Endometrial microvascular endothelial cells (primary cell): ENCODE measurements around the gene DYNC1LI1. TPM values are rescaled to one million over a fixed set of nuclear protein-coding genes. Genes with fewer than 3 reads are reported as not detected.
"Not testable (repeated sequence)": the region's sequence is repeated elsewhere in the genome, so short reads cannot be mapped to it uniquely, and the experiment has no call there.

Experiments used
- in situ Hi-C: cut with HindIII; loops from 2 replicates; pipeline ENCODE4 v1.10.0; 2017; ENCODE audit warnings: low sequenced_read_pairs, low pct_unique_long_range_greater_than_20kb; ENCODE audit errors: inconsistent ontology term
- total RNA-seq: library from RNA; depleted of rRNA; stranded (reverse); fragments of >200 nt; gene quantifications from one replicate; pipeline ENCODE4 v1.2.3, GENCODE V29; 2015; ENCODE audit errors: inconsistent ontology term

DYNC1LI1 gene
- total RNA-seq, 1 donor from 2014 or later: 41.3 TPM

DNA sequence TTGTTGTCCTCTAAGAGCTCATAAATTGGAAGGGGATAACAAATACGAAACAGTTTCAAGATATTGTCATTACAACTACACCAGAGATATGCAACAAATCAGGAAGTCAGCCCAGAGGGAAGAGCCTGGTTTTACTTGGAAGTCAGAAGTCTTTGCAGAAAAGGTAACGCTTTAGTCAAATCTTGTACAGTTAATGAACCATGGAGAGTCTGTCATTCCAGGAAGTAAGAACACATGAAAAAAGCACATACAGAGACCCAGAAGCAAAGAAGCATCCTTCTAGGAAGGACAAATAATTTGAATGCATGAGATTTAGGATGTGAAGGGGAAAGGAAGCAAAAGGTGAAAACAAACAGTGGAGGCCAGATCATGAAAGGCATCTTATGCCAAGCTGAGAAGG is 19.6 kb downstream of the DYNC1LI1 start:
- in situ Hi-C loops: no loop called here

DNA sequence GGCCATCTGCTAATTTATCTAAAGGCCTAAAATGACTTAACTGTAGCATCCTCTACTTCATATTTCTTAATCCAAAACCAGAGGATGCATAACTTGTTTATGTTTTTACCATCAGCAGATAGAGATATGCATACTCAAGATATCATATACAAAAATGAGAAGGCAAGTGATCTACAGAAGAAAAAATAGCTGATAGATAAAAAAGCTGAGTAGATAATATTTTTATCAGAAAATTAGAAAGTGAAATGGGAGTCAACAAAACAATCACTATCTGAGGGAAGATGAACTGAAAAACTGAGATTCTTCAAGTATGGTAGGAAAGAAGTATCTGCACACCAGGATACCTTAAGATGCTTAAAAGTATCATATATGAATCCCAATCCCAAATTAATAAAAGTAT is 25.4 kb downstream of the DYNC1LI1 start:
- in situ Hi-C loops: no loop called here

DNA sequence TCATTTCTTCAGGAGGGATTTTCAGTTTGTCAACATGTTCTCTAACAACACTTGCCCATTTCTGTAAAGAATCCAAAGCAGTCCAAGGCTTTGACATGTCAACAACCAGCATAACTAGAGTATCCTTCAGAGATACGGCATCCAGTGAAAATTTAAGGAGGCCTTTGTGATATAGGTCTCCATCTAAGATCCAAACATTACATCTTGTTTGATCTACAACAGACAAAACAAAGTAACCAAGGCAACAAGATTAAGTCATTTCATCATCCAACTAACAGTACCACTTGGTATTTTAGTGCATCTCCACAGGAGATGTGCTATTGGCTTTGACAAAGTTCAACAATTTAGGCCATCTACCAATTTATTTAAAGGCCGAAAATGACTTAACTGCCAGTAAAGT is 25.8 kb downstream of the DYNC1LI1 start:
- in situ Hi-C loops: no loop called here

DNA sequence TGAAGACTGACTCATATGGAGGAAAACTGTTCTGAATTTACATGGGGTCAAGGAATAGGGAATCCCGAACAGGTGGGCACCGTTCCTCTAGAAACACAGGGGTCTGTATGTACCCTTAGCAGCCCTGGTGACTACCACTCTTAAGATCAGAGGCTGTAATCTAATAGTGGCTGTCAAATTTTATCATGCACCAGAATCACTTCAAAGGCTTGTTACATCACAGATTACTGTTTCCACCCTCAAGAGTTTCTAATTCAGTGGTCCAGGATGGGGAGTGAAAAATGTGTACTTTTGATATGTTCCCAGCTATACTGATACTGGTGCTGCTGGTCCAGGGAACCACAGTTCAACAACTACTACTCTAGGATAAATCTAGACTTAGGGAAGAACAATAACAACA is 27.9 kb downstream of the DYNC1LI1 start:
- in situ Hi-C loops: no loop called here

DNA sequence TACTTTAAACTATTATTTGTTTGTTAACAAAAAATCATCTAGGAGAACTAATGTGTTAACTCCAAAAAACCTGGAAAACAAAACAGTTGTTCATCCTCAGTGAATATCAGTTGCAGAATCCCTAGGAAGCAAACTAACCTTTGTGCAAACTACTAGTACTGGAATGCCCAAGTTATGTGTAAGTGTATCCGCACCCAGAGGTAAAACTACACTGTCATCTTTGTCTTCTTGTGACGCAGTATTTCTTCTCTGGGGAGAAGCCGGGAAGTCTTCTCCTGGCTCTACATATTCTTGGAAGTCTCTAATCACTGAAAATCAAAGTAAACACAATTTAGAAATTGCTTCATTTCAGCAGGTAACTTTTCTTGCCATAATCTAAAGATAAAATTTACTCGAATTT is 29.8 kb downstream of the DYNC1LI1 start:
- in situ Hi-C loops: no loop called here

DNA sequence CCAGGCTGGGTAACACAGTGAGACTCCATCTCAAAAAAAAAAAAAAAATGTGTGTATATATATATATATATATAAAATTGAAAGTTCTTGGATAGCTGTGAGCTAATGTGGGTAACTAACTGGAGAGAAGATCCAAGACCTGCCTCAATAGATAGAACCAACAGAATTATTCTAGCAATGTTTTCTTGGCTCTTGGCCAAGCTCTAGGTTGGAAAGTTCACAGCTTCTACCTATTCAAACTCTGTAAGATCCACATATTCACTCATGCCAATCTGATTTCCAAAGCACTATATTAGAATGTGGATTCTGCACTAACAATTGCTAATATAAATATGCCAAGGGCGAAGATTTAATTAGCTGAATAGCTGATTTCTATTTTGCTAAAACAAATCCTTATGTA is 38.2 kb downstream of the DYNC1LI1 start:
- in situ Hi-C loops: no loop called here

GRCh38 chr3:32531010-32531647 is 39.5 kb downstream of the DYNC1LI1 start:
- in situ Hi-C loops: no loop called here

- in situ Hi-C loops: no loop called here
Observed at GRCh38 chr3:32525720-32526119, 44.9 kb downstream of the DYNC1LI1 start.

- in situ Hi-C loops: no loop called here
Observed at GRCh38 chr3:32522682-32523081, 48.0 kb downstream of the DYNC1LI1 start.

GRCh38 chr3:32518921-32519320 is 51.7 kb downstream of the DYNC1LI1 start:
- in situ Hi-C loops: not testable (repeated sequence)

DNA sequence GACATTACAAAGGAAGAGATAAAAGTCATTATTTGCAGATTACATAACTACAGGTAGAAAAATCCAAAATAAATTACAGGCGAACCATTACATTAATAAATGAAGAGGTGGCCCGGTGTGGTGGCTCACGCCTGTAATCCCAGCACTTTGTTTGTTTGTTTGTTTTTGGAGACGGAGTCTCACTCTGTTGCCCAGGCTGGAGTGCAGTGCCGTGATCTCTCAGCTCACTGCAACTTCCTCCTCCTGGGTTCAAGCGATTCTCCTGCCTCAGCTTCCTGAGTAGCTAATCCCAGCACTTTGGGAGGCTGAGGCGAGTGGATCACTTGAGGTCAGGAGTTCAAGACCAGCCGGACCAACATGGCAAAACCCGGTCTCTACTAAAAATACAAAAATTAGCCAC is 53.9 kb downstream of the DYNC1LI1 start:
- in situ Hi-C loops: not testable (repeated sequence)

GRCh38 chr3:32511005-32511404 is 59.7 kb downstream of the DYNC1LI1 start:
- in situ Hi-C loops: no loop called here

DNA sequence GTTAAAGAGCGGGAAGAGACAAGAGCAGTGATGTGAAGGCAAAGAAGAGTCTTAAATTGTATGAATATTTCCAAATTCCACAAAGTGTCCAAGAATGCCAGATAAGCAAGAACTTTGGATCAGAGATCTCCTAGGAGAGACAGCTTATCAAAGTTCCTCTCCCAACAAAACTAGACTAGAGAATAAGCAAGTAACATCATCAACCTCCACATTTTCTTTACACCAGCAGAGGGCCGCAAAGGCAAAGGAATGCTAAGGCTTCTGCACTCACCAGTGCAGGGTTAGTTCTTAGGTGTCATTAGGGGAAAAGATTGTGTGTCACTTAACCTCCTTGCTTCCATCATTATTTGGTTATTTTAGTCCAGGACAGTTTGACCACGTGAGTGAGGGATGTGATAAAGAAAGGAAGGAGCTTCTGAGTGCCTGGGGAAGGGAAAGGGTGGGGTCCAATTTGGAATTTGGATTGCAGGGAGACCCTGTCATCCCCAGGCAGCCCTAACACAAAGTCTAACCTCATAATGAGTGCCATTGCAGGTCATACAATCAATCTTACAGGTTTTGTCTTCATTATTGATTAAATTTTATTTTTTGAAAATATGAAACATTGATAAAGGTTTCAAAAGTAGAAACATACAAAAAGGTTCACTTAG is 60.5 kb downstream of the DYNC1LI1 start:
- in situ Hi-C loops: no loop called here

DNA sequence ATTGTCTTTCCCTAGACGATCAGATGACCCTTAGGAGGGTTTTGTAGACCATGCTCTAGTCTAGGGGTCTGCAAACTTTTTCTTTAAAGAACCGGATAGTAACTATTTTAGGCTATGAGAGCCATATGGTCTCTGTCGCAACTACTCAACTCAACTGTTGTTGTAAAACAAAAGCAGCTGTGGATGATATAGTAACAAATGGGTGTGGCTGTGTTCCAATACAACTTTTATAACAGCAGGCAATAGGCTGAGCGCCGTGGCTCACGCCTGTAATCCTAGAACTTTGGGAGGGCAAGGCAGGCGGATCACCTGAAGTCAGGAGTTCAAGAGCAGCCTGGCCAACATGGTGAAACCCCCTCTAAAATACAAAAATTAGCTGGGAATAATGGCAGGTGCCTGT is 61.9 kb downstream of the DYNC1LI1 start:
- in situ Hi-C loops: no loop called here

DNA sequence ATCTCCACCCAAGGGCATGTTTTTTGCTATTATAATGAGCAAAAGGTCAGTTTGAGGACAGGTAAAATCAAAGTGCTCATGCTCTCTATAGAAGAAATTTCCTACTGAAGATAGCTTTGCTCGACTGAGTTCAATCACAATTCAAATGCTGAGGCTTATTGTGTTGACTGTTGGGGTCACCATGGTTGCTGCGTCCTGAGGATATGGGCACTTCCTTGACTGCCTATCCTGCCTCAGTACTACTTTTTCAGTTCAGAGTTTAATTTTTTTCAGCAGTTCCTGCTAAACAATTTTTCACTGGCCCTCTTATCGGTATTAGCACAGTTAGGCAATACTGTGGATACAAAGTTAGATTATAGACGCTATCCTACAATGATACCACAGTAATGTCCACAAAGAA is 64.2 kb downstream of the DYNC1LI1 start:
- in situ Hi-C loops: no loop called here

DNA sequence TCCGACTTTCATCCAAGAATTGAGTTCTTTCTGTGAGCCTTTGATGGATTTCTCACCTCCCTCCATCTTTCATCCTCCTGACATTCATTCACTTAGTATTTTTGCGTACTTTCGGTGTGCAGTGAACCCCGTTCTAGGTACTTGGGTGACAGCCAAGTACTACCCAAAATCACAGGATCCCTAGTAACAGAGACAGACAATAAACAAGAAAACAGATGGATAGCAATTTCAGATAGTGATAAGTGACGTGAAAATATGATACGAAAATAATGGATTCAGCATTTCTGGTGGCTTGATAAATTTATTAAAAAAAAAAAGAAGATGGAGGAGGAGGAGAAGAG is 67.7 kb downstream of the DYNC1LI1 start:
- in situ Hi-C loops: no loop called here

DNA sequence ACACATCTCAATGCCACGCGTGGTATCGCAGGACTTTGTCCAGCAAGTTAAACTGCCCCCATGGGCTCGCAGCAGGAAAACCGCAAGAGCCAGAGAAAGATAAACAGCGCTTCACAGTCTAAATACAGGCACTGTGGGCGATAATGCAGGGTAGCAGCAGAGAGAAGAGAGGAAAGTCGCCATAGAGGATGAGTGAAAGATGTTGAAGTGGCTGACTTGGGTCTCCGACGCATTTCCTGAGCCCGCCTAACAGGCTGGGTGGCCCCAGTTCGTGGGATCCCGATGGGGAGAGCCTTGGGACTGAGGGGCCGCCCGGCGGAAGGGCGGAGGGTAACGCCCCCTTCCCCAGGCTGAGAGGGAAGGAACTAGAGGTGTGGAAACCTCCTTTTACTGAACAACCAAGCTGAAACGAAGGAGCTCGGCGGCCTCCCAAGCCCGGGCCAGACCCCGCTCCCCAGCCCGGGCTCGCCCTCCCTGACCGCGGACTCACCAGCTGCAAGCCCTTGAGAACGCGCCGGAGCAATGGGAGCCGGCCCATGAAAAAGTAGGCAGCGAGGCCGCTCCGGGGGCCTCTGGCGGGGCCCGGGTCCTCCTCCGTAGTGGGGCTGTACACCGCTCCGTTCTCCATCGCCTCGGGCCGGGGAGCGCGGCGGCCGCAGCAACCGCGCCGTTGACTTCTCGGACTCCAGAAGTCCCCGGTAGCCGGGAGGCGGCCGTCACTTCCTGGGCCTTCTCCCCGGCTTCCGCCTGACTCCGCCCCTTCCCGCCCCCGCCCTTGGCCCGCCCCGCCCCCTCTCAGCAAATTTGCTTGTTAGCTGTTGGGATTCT is 68.3 kb downstream of the DYNC1LI1 start, which contains the start of gene CMTM6:
Gene CMTM6, minus strand, starts transcription at position 735 of the 828 bp plus-strand sequence. Its CDS starts 107 bp downstream, at position 628.
- in situ Hi-C loops: no loop called here

GRCh38 chr3:32501783-32502117 is 68.9 kb downstream of the DYNC1LI1 start:
- in situ Hi-C loops: no loop called here

DNA sequence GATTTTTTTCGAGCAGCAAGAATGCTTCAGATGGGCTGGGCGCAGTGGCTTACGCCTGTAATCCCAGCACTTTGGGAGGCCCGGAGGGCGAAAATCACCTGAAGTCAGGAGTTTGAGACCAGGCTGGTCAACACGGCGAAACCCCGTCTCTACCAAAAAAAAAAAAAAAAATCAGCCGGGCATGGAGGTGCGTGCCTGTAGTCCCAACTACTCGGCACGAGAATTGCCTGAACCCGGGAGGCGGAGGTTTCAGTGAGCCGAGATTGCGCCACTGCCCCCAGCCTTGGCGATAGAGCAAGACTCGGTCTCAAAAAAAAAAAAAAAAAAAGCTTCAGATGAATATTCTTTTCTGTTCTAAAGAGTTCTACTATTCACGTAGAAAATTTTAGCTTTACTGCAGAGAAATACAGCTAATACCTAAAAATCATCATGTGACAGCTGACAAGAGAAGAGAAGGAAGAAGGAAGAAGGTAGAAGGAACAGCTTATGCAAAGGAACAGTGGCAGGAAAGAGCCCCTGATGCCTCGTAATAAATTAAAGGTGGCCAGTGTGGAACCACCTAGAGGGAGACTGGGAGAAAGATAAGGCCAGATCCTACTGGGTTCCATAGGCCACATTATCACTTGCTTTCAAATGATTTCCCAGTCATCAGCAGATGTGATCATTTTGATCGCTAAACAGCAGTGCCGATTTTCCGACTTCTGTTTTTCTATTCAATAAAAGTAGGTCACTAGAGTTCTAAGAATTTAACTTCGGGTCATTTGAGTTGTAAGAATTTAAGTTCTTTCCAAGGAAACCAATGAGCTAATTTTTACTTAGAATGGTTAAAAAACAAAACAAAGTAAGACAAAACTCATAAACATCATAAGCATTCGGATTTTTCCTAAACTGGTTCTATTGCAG is 69.5 kb downstream of the DYNC1LI1 start:
- in situ Hi-C loops: no loop called here
